Globus pallidus (tissue), 1 donor: ENCODE results near the gene MACROD2.

ENCODE experiments used
- DNase-seq: peaks from one replicate; pipeline ENCODE4 v3.0.0-alpha.2; 2015; ENCODE audit warnings: low spot score

MACROD2 gene

GRCh38 chr20:14866841-14867514 lies 871.7 kb downstream of the MACROD2 start:
- no peak for DNase-seq

- DNase-seq, result no peak
Measured at GRCh38 chr20:14877301-14878028, 882.1 kb downstream of the MACROD2 start.

- DNase-seq, result no peak
Measured at GRCh38 chr20:14878676-14879019, 883.3 kb downstream of the MACROD2 start.

GRCh38 chr20:14879020-14879697 lies 883.8 kb downstream of the MACROD2 start:
- DNase-seq, result no peak

DNA sequence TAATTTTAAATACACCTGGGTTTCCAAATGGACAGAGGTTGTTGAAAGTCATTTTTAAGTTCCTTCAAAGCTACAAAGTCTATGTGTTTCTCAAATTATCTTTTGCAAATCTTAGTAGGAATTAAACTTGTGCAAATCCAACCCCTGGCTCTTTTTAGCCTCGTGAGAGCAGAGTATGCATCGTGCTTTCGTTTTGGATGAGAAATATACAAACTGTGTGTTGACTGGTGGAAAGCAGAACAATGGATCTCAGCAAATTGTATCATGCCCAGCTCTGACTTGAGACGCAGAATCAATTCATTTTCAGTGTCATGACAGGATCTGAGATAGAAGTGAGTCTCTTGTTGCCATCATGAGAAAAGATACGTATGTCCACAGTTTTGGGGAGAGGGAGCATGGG lies 884.5 kb downstream of the MACROD2 start:
- peak; percentile 17 for DNase-seq

DNA sequence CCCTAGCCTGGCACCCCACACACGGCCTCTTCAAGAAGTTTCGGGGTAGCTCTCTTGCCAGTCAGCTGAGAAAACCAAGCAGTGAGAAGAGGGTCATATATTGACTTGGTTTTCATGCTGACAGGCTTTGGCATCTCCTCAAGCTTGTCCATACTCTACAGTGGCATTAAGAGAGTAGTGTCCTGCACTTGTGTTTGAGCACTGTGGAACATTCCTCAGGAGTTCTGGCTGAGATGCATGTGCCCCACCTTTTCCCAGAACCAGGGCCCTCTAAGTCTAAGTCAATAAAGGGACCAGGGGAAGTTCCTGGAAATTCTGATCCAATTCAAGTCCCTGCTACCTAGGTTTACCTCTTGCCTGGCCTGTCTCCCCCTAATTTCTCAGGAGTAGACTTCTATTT lies 886.2 kb downstream of the MACROD2 start:
- DNase-seq, result no peak

DNA sequence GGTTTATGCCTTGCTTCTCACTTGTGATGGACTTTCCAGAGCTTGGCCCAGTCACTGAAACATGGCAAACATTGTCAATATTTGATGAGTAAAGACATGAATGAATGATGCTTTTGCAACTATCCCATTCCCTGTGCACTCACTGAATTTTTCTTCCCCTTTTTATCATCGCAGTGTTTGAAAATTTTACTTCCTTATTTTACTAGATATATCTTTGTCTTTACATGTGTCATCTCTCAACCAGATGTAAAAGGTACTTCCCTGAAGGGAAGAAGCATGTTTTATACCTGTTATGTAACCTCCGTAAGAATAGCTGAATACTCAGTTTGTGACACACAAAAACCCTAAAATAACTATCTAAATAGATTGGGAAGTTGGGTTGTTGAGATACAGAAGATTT lies 886.8 kb downstream of the MACROD2 start:
- no peak for DNase-seq

GRCh38 chr20:14882846-14883245 lies 887.5 kb downstream of the MACROD2 start:
- no peak for DNase-seq

GRCh38 chr20:14883324-14883723 lies 888.0 kb downstream of the MACROD2 start:
- no peak for DNase-seq

- DNase-seq, result no peak
Measured at GRCh38 chr20:14885661-14886060, 890.3 kb downstream of the MACROD2 start.

GRCh38 chr20:14888134-14888533 lies 892.8 kb downstream of the MACROD2 start:
- DNase-seq, result no peak

DNA sequence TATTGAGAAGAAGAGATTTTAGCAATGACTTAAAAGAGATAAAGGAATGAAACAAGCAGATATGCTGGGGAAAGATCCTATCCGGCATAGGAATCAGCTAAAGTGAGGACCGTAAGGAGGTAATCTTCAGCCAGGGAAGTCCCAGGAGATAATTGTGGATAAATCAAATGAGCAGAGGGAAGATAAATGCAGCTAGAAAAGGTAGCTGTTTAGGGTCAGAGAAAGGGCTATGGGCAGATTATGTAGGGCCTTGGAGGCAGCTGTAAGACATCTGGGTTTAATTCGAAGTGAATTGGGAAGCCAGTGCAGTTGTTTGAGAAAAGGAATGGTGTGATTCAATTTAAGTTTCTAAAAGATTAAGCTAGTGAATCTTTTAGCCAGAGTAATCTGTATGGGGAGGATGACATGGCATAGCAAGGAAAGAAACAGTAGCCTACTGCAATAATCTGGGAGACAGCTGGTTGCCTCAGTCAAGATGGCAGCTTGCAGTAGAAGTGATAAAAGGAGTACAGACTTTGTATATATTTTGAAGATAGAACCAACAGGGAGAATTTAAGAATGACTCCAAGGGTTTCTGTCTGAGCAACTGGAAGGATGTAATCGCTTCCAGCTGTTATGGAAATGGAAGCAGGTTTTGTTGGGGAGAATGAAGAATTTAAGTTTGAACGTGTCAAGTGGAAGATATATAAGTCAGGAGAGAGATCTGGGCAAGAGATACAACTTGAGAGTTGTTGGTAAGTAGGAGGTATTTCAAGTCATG lies 894.4 kb downstream of the MACROD2 start:
- DNase-seq, result no peak

DNA sequence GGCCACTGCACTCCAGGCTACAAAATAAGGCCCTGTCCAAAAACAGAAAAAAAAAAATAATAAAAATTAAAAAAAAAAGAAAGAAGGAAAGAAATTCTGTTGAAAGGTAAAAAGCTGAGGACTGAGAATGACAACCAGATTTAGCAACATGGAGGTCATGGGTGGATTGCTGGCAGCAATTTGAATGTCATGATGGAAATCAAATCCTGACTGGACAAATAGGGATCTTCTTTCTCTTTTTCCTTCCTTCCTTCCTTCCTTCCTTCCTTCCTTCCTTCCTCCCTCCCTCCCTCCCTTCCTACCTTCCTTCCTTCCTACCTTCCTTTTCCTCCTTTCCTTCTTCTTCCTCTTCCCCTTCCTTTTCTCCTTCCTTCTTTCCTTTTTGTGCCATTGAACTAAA lies 895.4 kb downstream of the MACROD2 start:
- no peak for DNase-seq

GRCh38 chr20:14892782-14893181 lies 897.5 kb downstream of the MACROD2 start:
- DNase-seq, result no peak

DNA sequence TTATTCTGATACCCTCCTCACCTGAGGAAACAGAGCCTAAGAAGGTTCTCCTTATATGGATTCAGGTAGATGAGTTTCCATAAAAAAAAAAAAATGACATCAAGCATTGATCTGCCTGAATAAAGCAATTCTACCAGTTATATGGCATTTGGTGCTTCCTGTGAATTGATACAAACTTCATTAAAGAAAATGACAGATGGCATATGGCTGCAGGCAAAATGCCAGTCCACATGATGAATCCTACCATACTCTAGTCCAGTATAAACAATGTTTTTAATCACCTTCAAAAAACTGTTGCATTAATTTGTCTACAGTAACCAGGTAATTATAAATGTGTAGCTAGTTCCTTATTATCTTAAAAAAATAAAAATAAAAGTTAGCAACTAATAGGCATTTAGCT lies 901.3 kb downstream of the MACROD2 start:
- no peak for DNase-seq

DNA sequence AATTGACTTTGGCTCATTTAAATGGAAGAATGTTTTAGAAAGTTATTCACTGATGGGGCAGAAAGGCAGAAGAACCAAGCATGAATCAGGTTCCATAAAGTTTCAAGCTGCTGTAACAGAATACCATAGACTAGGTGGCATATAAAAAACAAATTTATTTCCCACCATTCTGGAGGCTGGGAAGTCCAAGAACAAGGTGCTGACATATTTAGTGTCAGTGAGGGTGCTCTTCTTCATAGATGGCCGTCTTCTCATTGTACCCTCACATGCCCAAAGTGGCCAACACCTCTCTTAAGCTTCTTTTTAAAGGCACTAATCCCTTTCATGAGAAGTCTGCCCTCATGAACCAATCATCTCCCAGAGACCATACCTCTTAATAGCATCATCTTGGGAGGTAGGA lies 902.3 kb downstream of the MACROD2 start:
- DNase-seq, result no peak

DNA sequence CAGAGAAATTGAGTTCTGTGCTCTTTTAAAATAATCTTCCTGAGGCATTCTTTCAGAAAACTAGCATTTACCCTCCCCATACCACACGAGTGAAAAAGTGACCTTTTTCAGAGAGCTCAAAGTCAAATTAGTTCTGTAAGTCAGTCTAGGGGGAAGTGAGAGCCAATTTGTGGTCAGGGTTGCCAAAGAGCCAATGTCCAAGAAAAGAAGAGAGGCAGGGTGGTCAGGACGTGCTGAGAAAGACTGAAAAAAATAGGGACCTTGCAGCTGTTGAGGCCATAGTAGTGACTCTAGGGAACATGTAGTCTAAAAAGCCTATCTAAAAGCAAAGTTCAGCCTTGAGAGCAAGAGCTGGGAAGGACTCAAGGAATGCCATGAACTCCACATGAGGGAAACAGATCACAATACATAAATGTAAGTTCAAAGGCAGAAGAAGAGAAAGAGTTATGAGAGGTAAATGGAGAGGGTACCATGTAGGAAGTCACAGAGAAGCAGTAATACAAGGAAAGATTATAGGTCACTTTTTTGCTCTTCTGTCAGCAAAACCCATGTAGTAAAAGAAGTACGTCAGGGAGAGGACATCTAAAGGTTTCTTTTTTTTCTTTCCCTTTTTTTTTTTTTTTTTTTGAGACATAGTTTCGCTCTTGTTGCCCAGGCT lies 907.2 kb downstream of the MACROD2 start:
- DNase-seq, result no peak

- DNase-seq, result no peak
Measured at GRCh38 chr20:14906908-14907434, 911.7 kb downstream of the MACROD2 start.

DNA sequence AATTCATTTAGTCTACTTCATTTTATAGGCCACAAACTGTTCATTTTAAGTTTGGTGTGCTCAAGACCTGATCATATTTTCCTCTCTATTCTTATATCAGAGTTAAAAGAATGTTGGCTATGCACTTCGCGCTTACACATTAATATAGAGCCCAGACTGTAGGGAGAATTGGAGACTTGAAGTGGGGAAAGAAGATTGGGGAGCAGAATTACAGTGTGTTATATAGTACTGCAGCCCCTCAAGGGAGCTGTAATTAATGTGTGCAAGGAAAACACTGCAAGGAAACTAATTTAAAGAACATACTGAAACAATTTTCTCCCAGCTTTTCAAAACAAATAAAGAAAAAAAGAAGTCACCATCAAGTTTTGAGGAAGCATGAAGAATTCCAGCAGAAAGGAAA lies 914.8 kb downstream of the MACROD2 start:
- no peak for DNase-seq

DNA sequence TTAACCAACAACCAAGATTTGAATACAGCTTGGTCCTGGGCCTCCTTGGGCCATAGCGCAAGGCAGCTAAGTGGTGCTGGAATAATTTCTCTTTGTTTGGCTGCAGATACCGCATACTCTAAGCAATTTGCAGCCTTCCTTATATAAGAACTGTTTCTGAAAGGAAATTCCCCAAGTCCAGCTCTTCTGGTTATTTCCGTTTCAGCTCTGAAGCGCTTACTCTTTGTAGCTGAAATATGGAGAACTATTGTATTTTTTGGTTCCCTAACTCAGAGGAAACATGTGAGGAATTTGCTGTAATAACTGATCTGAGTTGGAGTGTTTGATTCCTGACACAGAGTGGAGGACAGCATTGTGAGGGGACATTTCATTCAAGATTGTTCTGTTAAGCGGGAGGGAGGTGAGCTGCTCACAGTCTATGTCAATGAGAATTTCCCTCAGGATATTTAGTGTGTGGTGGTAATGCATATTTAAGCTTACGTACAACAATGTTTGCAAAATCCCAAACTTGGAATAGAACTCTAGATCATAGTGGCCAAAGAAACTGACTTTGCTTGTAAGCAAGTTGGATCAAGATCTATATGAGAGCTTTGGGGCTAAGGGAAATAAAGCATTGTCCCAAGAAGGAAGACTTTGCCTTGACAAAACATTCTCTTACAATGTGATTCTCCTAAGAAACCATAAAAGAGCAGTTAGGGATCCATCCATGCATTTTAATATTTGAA lies 918.7 kb downstream of the MACROD2 start:
- no peak for DNase-seq

GRCh38 chr20:14914633-14915032 lies 919.3 kb downstream of the MACROD2 start:
- no peak for DNase-seq
